Fibroblast of lung (primary cell): ENCODE measurements around the gene MYMK.

ENCODE experiments used
- CTCF ChIP-seq, 2 donors: IDR thresholded peaks in 1 of 2; conservative IDR thresholded peaks in 1 of 2; 1 replicate in 1 of 2; 2 replicates in 1 of 2; pipeline ENCODE4 v1.5.1; 2011 to 2012; ENCODE audit warnings: low read length in 2 of 2, control low read depth in 1 of 2, inconsistent platforms in 1 of 2, low read depth in 1 of 2, mild to moderate bottlenecking in 1 of 2
- EZH2 ChIP-seq: IDR thresholded peaks from 2 replicates; pipeline ENCODE4 v1.5.1; 2012; ENCODE audit warnings: low read length, control low read depth, mild to moderate bottlenecking; ENCODE audit errors: missing control alignments

- no peak for TF ChIP-seq CTCF (conservative IDR thresholded peaks at IDR 0.05 in 1 of 2, IDR thresholded peaks at IDR 0.05 in 1 of 2; ENCODE audit: low read depth in 1 of 2, low read length in 2 of 2)
- no peak for TF ChIP-seq EZH2
Measured at GRCh38 chr9:133515240-133515610, 9.5 kb downstream of the MYMK start.
